Liver (tissue), 9 donors: ENCODE results near the gene CHRNB1. TPM values are rescaled to one million over a fixed set of nuclear protein-coding genes. Genes with fewer than 3 reads are reported as not detected.

Experiments used
- DNase-seq: peaks from one replicate; pipeline ENCODE4 v3.0.0-alpha.2; 2017; ENCODE audit warnings: low spot score
- H3K27ac ChIP-seq, 2 donors: one replicate each; pipeline ENCODE4 v1.7.0; 2013; ENCODE audit warnings: inconsistent platforms in 2 of 2, low read length in 2 of 2, control low read depth in 1 of 2, low read depth in 1 of 2, mild to moderate bottlenecking in 1 of 2
- H3K27me3 ChIP-seq, 4 donors: one replicate each; pipeline versions ENCODE4 v1.6.1 to v1.7.0; 2013; ENCODE audit warnings: low read length in 3 of 4, inconsistent platforms in 1 of 4, mild to moderate bottlenecking in 1 of 4, moderate library complexity in 1 of 4; ENCODE audit not compliant: control insufficient read depth in 4 of 4, insufficient read depth in 4 of 4
- H3K36me3 ChIP-seq, 4 donors: one replicate each; pipeline versions ENCODE4 v1.6.1 to v1.7.0; 2013; ENCODE audit warnings: low read length in 3 of 4, mild to moderate bottlenecking in 3 of 4, low read depth in 1 of 4, moderate library complexity in 1 of 4; ENCODE audit not compliant: control insufficient read depth in 4 of 4, insufficient read depth in 3 of 4
- H3K4me1 ChIP-seq, 4 donors: one replicate each; pipeline versions ENCODE4 v1.6.1 to v1.7.0; 2013; ENCODE audit warnings: low read length in 3 of 4, mild to moderate bottlenecking in 3 of 4, moderate library complexity in 1 of 4; ENCODE audit not compliant: control insufficient read depth in 4 of 4, insufficient read depth in 4 of 4
- H3K4me3 ChIP-seq, 3 donors: one replicate each; pipeline versions ENCODE4 v1.6.1 to v1.7.0; 2013; ENCODE audit warnings: low read length in 3 of 3, control low read depth in 1 of 3, low read depth in 1 of 3, mild to moderate bottlenecking in 1 of 3
- H3K9ac ChIP-seq, 2 donors: one replicate each; pipeline ENCODE4 v1.7.0; 2013; ENCODE audit warnings: low read length in 2 of 2, mild to moderate bottlenecking in 2 of 2, moderate library complexity in 2 of 2, control low read depth in 1 of 2, low read depth in 1 of 2
- H3K9me3 ChIP-seq, 4 donors: one replicate each; pipeline versions ENCODE4 v1.6.1 to v1.7.0; 2013; ENCODE audit warnings: low read length in 3 of 4; ENCODE audit not compliant: control insufficient read depth in 4 of 4
- EGR1 ChIP-seq, 2 donors: IDR thresholded peaks; 2 replicates each; pipeline ENCODE4 v1.6.1; 2016 to 2018; ENCODE audit warnings: antibody characterized with exemption in 2 of 2, low read depth in 2 of 2
- FOXA1 ChIP-seq: IDR thresholded peaks from 2 replicates; pipeline ENCODE4 v1.6.1; 2016; ENCODE audit warnings: antibody characterized with exemption
- FOXA2 ChIP-seq: IDR thresholded peaks from 2 replicates; pipeline ENCODE4 v1.6.1; 2016; ENCODE audit warnings: antibody characterized with exemption
- GABPA ChIP-seq, 2 donors: IDR thresholded peaks in 1 of 2; conservative IDR thresholded peaks in 1 of 2; 2 replicates each; pipeline ENCODE4 v1.6.1; 2016; ENCODE audit warnings: antibody characterized with exemption in 2 of 2, mild to moderate bottlenecking in 1 of 2, moderate library complexity in 1 of 2
- HNF4A ChIP-seq, 2 donors: conservative IDR thresholded peaks; 2 replicates each; pipeline ENCODE4 v1.6.1; 2016; ENCODE audit warnings: antibody characterized with exemption in 2 of 2, mild to moderate bottlenecking in 2 of 2
- HNF4G ChIP-seq: IDR thresholded peaks from 2 replicates; pipeline ENCODE4 v1.6.1; 2016; ENCODE audit warnings: antibody characterized with exemption
- JUND ChIP-seq, 2 donors: IDR thresholded peaks; 2 replicates each; pipeline ENCODE4 v1.6.1; 2016; ENCODE audit warnings: antibody characterized with exemption in 2 of 2
- NR2F2 ChIP-seq: IDR thresholded peaks from 2 replicates; pipeline ENCODE4 v1.6.1; 2016; ENCODE audit warnings: antibody characterized with exemption
- RAD21 ChIP-seq, 2 donors: IDR thresholded peaks; 2 replicates each; pipeline ENCODE4 v1.6.1; 2016; ENCODE audit warnings: antibody characterized with exemption in 2 of 2, mild to moderate bottlenecking in 2 of 2
- RXRA ChIP-seq, 2 donors: IDR thresholded peaks; 2 replicates each; pipeline ENCODE4 v1.6.1; 2017 to 2018; ENCODE audit warnings: antibody characterized with exemption in 2 of 2, mild to moderate bottlenecking in 1 of 2
- SP1 ChIP-seq: IDR thresholded peaks from 2 replicates; pipeline ENCODE4 v1.6.1; 2018; ENCODE audit warnings: antibody characterized with exemption, mild to moderate bottlenecking
- YY1 ChIP-seq: IDR thresholded peaks from 2 replicates; pipeline ENCODE4 v1.6.1; 2016; ENCODE audit warnings: antibody characterized with exemption, mild to moderate bottlenecking
- WGBS: extraction: QIAGEN DNeasy Blood & Tissue Kit; methylation state at CpG from one replicate; pipeline ENCODE4 v1.1.7; 2013; 5-methylcytosine and 5-hydroxymethylcytosine counted together
- polyA plus RNA-seq, 2 donors: library from polyadenylated mRNA; stranded (reverse) in 1 of 2; unstranded in 1 of 2; fragments of 200-250 nt in 1 of 2; fragments of >200 nt in 1 of 2; fragmentation: Nextera tagmentation in 1 of 2; extraction: Ambion mirVana in 1 of 2; gene quantifications; one replicate each; pipeline versions ENCODE4 v1.2.1 to v1.2.3, GENCODE V29; 2013 to 2015
- total RNA-seq, 2 donors: library from RNA; depleted of rRNA; stranded (reverse); fragments of >200 nt; gene quantifications; one replicate each; pipeline ENCODE4 v1.2.3, GENCODE V29; 2014
- TF ChIP-seq, protein P1 (sequence below): fragments of 150-350 bp; IDR thresholded peaks from 2 replicates; pipeline ENCODE4 v1.5.1; 2017; ENCODE audit warnings: improper control_type of control experiment, low read depth, low read length; ENCODE audit not compliant: missing input control
- TF ChIP-seq, protein P2 (sequence below): IDR thresholded peaks from 2 replicates; pipeline ENCODE4 v1.6.1; 2016; ENCODE audit warnings: antibody characterized with exemption
- TF ChIP-seq, protein P3 (sequence below): IDR thresholded peaks from 2 replicates; pipeline ENCODE4 v1.6.1; 2016; ENCODE audit warnings: antibody characterized with exemption, mild to moderate bottlenecking
- TF ChIP-seq, protein P4 (sequence below): IDR thresholded peaks from 2 replicates; pipeline ENCODE4 v1.6.1; 2016; ENCODE audit warnings: antibody characterized with exemption
- TF ChIP-seq, protein P5 (sequence below): IDR thresholded peaks from 2 replicates; pipeline ENCODE4 v1.6.1; 2016; ENCODE audit warnings: antibody characterized with exemption
- donor health status: healthy.
- donor health status: healthy.
- donor health status: healthy.
- donor health status: healthy.
- donor health status: healthy.

The CHRNB1 gene
- total and polyA plus RNA-seq, 4 donors, result 4.2 to 11.5 (median 7.2) TPM

DNA sequence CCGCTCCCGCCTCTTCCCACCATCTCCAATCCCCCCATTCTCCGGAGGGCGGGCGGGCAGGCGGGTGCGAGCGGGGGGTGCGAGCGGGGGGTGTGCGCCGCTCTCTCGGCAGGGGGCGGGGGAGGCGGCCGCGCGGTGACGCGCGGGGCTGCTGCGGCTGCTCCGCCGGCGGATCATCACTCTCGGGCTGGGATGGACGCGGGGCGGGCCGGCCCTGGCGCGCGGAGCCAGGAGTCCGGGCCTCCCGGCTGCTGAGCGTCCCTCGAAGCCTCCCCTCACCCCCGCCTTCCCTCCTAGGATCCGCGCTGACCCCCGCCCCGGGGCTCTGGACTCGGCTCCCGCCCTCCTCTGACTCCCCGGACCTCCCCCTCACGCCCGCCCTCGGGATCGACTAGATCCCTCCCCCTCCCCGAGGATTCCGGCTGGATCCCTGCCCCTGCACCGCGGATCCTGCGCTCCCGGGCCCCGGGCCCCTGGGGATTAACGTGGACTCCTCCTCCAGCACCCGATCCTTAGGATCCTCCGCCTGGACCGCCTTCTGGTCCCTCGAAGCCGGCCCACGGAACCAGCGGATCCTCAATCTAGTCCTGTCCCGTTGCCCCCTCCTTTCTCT, 40.0 kb upstream of the CHRNB1 start (continued):
- TF ChIP-seq, protein P1, sequence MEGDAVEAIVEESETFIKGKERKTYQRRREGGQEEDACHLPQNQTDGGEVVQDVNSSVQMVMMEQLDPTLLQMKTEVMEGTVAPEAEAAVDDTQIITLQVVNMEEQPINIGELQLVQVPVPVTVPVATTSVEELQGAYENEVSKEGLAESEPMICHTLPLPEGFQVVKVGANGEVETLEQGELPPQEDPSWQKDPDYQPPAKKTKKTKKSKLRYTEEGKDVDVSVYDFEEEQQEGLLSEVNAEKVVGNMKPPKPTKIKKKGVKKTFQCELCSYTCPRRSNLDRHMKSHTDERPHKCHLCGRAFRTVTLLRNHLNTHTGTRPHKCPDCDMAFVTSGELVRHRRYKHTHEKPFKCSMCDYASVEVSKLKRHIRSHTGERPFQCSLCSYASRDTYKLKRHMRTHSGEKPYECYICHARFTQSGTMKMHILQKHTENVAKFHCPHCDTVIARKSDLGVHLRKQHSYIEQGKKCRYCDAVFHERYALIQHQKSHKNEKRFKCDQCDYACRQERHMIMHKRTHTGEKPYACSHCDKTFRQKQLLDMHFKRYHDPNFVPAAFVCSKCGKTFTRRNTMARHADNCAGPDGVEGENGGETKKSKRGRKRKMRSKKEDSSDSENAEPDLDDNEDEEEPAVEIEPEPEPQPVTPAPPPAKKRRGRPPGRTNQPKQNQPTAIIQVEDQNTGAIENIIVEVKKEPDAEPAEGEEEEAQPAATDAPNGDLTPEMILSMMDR, result no peak

DNA sequence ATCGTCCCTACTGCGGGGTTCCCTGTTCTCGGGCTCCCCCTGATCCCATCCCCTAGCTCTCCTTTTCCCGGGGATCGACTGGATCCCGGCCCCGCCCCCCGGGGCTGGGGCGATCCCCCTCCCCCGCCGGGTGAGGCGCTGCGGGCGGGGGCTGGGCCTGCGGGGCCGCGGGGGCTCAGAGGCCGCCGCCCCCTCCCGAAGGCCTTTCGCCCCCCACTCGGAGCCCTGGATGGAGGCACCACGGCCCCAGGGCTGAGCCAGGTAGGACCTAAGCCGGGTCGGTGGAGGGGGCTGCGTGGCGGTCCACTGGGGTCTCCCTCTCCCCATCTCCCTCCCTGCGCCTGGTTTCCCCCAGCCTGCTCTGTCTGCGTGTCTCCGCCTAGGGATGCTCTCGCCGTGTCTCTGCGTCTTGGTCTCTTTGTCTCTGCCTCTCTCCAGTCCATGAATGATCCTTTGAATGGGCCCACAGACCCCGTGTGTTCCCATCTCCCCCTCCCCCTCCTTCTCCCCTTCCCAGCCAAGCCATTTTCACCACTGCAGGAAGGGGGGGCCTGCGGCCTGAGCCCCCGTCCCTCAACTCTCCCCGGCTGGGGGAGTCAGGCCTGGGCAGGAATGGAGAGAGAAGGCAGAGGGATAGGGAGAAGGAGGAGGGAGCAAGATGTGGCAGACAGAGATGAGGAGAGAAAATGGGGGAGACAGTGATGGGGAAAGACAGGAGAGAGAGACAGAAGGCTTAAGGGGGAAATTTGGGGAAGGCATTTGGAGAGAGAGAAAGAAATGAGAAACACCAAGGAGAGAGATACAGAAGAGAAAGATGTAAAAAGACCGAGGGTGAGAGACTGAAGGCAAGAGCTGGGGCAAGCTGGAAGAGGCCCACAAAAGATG, 39.3 kb upstream of the CHRNB1 start:
- WGBS, result 24% methylated on average over 38 of the region's 38 CpGs
- DNase-seq, result no peak
- Histone ChIP-seq H3K4me3 (peak overlapping the region in 1 of 3 donors; percentile 67), H3K27me3 (no peaks in the 10 kb centered on the region), H3K9me3 (no peaks in the 10 kb centered on the region), H3K4me1 (peaks cover 4 to 8% (median 7%) of the 10 kb centered on the region in 4 donors), H3K36me3 (no peaks in the 10 kb centered on the region), H3K9ac (no peak overlapping the region), H3K27ac (peak overlapping the region in 1 of 2 donors; percentile 6)
- TF ChIP-seq SP1 (no peak), RXRA (IDR thresholded peaks at IDR 0.05) (no peak), EGR1 (IDR thresholded peaks at IDR 0.05; ENCODE audit: low read depth in 2 of 2) (no peak)

DNA sequence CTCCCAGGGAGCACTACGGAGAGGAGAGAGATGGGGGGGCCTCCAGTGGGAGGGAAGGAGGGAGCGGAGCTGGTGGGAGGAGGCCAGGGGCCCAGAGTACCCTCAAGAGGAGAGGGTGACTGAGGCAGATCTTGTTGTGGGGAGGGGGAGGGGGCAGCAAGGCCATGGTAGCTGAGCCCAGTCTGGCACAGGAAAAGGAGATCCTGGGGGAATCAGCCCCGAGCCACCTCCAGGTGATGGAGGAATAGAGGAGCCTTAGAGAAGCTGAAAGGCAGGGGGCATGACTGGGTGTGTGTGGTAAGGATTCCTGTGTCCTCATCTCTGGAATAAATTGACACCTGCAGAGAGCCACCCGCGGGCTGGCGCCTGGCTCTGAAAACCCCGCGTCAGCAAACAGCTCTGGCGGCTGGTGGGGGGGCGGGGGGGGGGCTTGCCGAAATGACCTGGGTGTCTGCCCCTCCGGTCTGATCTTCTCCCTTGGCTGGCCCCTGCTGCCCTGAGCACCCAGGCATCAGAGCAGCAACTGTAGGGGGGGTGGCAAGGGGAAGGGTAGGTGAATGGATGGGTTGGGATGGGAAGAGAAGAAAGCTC, 38.5 kb upstream of the CHRNB1 start:
- H3K4me3 ChIP-seq, result no peak overlapping the region
- 53% methylated on average over 12 of the region's 12 CpGs for WGBS
- H3K9me3 ChIP-seq, result no peaks in the 10 kb centered on the region
- no peak overlapping the region for H3K27ac ChIP-seq
- no peak for DNase-seq
- no peaks in the 10 kb centered on the region for H3K36me3 ChIP-seq
- peaks cover 4 to 8% (median 7%) of the 10 kb centered on the region in 4 donors for H3K4me1 ChIP-seq
- H3K9ac ChIP-seq, result no peak overlapping the region
- no peaks in the 10 kb centered on the region for H3K27me3 ChIP-seq
- TF ChIP-seq, protein P2, sequence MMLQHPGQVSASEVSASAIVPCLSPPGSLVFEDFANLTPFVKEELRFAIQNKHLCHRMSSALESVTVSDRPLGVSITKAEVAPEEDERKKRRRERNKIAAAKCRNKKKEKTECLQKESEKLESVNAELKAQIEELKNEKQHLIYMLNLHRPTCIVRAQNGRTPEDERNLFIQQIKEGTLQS, result no peak
- TF ChIP-seq RAD21 (IDR thresholded peaks at IDR 0.05) (no peak), YY1 (no peak), HNF4G (no peak), SP1 (no peak), NR2F2 (no peak), JUND (IDR thresholded peaks at IDR 0.05) (no peak), EGR1 (IDR thresholded peaks at IDR 0.05; ENCODE audit: low read depth in 2 of 2) (no peak), FOXA2 (no peak), FOXA1 (no peak), HNF4A (conservative IDR thresholded peaks at IDR 0.05) (no peak), GABPA (IDR thresholded peaks at IDR 0.05 in 1 of 2, conservative IDR thresholded peaks at IDR 0.05 in 1 of 2) (no peak)
- TF ChIP-seq, protein P3, sequence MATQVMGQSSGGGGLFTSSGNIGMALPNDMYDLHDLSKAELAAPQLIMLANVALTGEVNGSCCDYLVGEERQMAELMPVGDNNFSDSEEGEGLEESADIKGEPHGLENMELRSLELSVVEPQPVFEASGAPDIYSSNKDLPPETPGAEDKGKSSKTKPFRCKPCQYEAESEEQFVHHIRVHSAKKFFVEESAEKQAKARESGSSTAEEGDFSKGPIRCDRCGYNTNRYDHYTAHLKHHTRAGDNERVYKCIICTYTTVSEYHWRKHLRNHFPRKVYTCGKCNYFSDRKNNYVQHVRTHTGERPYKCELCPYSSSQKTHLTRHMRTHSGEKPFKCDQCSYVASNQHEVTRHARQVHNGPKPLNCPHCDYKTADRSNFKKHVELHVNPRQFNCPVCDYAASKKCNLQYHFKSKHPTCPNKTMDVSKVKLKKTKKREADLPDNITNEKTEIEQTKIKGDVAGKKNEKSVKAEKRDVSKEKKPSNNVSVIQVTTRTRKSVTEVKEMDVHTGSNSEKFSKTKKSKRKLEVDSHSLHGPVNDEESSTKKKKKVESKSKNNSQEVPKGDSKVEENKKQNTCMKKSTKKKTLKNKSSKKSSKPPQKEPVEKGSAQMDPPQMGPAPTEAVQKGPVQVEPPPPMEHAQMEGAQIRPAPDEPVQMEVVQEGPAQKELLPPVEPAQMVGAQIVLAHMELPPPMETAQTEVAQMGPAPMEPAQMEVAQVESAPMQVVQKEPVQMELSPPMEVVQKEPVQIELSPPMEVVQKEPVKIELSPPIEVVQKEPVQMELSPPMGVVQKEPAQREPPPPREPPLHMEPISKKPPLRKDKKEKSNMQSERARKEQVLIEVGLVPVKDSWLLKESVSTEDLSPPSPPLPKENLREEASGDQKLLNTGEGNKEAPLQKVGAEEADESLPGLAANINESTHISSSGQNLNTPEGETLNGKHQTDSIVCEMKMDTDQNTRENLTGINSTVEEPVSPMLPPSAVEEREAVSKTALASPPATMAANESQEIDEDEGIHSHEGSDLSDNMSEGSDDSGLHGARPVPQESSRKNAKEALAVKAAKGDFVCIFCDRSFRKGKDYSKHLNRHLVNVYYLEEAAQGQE, result no peak
- TF ChIP-seq, protein P4, sequence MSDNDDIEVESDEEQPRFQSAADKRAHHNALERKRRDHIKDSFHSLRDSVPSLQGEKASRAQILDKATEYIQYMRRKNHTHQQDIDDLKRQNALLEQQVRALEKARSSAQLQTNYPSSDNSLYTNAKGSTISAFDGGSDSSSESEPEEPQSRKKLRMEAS, result no peak
- TF ChIP-seq, protein P5, sequence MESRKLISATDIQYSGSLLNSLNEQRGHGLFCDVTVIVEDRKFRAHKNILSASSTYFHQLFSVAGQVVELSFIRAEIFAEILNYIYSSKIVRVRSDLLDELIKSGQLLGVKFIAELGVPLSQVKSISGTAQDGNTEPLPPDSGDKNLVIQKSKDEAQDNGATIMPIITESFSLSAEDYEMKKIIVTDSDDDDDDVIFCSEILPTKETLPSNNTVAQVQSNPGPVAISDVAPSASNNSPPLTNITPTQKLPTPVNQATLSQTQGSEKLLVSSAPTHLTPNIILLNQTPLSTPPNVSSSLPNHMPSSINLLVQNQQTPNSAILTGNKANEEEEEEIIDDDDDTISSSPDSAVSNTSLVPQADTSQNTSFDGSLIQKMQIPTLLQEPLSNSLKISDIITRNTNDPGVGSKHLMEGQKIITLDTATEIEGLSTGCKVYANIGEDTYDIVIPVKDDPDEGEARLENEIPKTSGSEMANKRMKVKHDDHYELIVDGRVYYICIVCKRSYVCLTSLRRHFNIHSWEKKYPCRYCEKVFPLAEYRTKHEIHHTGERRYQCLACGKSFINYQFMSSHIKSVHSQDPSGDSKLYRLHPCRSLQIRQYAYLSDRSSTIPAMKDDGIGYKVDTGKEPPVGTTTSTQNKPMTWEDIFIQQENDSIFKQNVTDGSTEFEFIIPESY, result no peak
